GM10248 (cell line): ENCODE data around the gene PRLR.

Source experiments
- CTCF ChIA-PET: fragments of 300-600 bp; sonication (Branson Sonifier 250); formaldehyde crosslinking; extraction: SDS; loops from one replicate; lab custom pipeline; 2021; ENCODE audit warnings: antibody characterized with exemption; lab: Yijun Ruan, JAX
- POLR2A ChIA-PET: fragments of 350-650 bp; sonication (Branson Sonifier 250); formaldehyde crosslinking; extraction: SDS; loops from one replicate; lab custom pipeline; 2020; ENCODE audit warnings: antibody characterized with exemption; lab: Yijun Ruan, JAX
- DNase-seq: peaks from one replicate; pipeline ENCODE4 v3.0.0; 2012; ENCODE audit errors: extremely low spot score
- TF ChIP-seq, protein P1 (sequence below): IDR thresholded peaks from 2 replicates; pipeline ENCODE4 v1.5.1; 2012; ENCODE audit warnings: mild to moderate bottlenecking, low read depth; ENCODE audit errors: extremely low read depth, missing control alignments, control extremely low read depth

The PRLR gene

GRCh38 chr5:35152733-35153132 is 77.6 kb downstream of the PRLR start:
- TF ChIP-seq, protein P1, sequence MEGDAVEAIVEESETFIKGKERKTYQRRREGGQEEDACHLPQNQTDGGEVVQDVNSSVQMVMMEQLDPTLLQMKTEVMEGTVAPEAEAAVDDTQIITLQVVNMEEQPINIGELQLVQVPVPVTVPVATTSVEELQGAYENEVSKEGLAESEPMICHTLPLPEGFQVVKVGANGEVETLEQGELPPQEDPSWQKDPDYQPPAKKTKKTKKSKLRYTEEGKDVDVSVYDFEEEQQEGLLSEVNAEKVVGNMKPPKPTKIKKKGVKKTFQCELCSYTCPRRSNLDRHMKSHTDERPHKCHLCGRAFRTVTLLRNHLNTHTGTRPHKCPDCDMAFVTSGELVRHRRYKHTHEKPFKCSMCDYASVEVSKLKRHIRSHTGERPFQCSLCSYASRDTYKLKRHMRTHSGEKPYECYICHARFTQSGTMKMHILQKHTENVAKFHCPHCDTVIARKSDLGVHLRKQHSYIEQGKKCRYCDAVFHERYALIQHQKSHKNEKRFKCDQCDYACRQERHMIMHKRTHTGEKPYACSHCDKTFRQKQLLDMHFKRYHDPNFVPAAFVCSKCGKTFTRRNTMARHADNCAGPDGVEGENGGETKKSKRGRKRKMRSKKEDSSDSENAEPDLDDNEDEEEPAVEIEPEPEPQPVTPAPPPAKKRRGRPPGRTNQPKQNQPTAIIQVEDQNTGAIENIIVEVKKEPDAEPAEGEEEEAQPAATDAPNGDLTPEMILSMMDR, result no peak
- no peak for DNase-seq
- ChIA-PET POLR2A (no interaction called here), CTCF (interaction anchor here (1.0 to 1.1 kb wide), 3 partner anchors 23 to 774 kb away, joined by 3 to 4 read pairs (median 3); no protein-coding TSS in a partner anchor)

- TF ChIP-seq, protein P1, result no peak
- ChIA-PET POLR2A (no interaction called here), CTCF (interaction anchor here (1.0 to 1.3 kb wide), 4 partner anchors 21 to 775 kb away, joined by 3 to 4 read pairs (median 3); no protein-coding TSS in a partner anchor)
- DNase-seq, result no peak
Measured at GRCh38 chr5:35151146-35151920, 79.0 kb downstream of the PRLR start.

- TF ChIP-seq, protein P1, result no peak
- ChIA-PET CTCF (no interaction called here), POLR2A (no interaction called here)
- no peak for DNase-seq
Measured at GRCh38 chr5:35149041-35149440, 81.2 kb downstream of the PRLR start.

- ChIA-PET CTCF (no interaction called here), POLR2A (no interaction called here)
- TF ChIP-seq, protein P1, result no peak
- no peak for DNase-seq
Measured at GRCh38 chr5:35146406-35146805, 83.9 kb downstream of the PRLR start.

DNA sequence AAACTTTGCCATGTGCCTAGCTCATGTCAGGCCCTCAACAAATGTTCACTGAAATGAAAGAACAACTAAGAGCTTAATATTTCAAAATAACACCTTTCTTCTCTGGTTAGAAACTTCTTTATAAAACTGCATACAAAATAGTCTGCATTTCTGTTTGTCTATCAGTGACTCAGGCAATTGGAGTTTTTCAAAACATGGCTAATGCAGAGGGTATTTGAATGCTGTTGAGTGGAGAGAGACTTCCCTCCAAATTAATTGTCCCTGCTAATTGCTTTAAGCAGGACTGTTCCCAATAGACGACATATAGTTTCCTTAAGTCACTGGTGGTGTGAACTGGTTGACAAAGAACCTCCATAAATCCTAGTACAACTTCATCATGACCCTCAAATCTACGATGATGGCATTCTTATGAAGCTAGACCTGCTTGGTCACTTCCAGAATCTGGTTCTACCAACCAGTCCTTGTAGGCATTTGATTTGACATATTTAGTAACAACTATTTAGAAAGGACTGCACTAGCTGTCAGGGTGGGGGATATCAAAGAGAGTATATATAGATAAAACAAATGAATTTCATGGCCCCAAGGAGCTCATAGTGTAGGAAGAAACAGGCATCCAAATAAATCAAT is 84.5 kb downstream of the PRLR start:
- ChIA-PET CTCF (no interaction called here), POLR2A (no interaction called here)
- TF ChIP-seq, protein P1, result no peak
- DNase-seq, result no peak

DNA sequence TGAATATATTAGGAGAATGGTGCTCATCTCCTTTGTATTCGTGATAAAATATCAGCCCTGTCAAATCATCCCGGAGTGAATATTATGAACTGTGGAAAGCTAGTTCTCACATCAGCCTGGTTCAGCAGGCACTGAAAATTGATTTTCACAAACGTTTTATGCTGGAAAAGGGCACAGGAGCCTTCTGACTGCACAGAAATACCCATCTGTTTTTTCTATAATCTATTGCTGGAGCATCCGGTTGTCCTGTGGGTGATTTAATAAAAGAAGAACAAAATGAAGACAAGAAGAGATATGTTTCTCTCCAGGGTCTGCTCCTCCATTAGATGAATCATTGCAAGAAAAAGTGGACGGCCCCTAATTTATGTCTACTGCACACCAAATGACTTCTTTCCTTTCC is 85.3 kb downstream of the PRLR start:
- TF ChIP-seq, protein P1, result no peak
- POLR2A ChIA-PET, result no interaction called here
- CTCF ChIA-PET, result no interaction called here
- DNase-seq, result no peak
